Stimulated activated CD8-positive, alpha-beta memory T cell treated with anti-CD3 and anti-CD28 coated beads, Interleukin-4, amount 100 ng/mL, for 1 hour (primary cell): ENCODE data around the gene NOTO.

Experiments used
- DNase-seq, 2 donors: peaks; one replicate each; pipeline ENCODE4 v3.0.0-alpha.2; 2020; ENCODE audit warnings: low read depth in 2 of 2, low spot score in 1 of 2

Gene NOTO

DNA sequence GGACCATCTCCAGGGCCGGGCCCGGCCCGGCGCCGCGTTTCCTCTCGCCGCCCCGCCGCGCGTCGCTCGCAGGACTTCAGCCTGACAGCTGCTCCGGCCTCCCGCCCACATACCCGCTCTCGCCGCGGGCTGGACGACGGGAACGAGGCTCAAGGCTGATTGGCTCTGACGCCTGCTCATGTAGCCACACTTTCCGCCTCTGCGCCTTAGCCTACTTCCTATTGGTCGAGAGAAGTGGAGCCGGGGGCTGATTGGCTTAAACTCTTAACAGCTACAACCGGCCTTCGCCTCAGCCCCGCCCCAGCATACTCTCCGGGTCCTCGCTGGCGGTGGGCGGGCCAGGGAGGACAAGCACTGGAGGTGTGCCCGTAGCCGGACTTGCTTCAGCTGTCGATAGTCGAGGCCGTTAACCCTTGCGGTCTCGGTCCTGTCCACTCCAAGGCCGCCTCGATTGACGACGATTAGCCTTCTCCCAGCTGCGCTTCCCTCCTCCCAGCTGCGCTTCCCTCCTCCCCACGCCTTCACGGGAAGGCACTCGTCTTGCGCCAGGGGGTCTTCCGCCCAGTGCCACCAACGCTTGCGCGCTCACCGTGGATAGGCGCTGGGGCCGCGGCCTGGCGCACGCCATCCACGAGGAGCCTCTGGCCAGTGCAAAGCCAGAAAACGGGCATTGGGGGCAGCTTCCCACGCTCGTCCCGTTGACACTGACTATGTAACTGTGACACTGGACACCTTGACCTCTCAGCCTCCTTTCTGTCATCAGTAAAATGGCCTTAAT is 31.0 kb downstream of the NOTO start, which contains the start of gene PRADC1:
Gene PRADC1, minus strand, starts transcription at position 86 of the 778 bp plus-strand sequence. Its CDS starts 79 bp downstream, at position 7.
- DNase-seq, result peak; percentile 90 to 91

DNA sequence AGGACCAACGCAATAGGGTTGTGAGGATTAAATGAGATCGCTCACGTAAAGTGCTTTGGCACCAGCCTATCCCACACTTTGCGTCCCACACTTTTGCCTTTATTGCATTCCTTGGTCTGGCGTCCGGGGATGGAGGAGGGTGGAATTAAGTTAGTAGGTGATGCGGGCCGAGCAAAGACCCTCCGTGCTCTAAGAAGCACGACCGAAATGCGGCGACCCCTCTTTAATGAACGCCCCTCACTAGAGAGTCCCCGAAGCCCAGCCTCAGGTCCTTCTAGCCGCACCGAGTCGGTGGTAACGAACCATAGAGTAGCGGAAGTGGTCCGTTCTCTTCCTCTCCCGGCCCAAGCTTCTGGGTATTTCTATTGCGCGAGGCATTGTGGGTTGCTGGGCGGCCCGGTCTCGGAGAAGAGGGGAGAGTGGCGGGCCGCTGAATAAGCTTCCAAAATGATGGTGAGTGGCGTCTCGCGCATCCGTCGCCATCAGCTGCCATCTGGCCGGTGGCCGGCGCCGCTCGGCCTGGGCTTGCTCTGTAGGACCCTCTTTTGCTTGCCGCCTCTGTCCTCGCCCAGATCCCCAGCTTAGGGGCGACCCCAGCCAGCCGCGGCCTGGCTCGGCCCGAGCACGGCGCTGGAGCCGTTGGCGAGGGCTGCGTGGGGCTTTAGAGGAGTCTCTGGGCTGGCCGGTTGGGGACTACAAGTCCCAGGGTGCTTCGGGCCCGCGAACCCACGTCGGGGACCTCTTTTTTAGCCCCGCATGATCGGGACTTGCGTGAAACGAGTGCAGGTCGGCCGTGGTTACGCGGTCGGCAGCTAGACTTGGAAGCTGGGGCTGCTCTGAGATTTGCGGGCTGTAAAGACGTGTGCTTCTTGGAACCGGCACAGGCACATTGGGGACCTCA is 31.8 kb downstream of the NOTO start, which contains the start of gene CCT7:
Gene CCT7, plus strand, starts transcription at position 377 of the 901 bp plus-strand sequence. Its CDS starts 71 bp downstream, at position 448.
- DNase-seq, result peak; percentile 71 to 76

DNA sequence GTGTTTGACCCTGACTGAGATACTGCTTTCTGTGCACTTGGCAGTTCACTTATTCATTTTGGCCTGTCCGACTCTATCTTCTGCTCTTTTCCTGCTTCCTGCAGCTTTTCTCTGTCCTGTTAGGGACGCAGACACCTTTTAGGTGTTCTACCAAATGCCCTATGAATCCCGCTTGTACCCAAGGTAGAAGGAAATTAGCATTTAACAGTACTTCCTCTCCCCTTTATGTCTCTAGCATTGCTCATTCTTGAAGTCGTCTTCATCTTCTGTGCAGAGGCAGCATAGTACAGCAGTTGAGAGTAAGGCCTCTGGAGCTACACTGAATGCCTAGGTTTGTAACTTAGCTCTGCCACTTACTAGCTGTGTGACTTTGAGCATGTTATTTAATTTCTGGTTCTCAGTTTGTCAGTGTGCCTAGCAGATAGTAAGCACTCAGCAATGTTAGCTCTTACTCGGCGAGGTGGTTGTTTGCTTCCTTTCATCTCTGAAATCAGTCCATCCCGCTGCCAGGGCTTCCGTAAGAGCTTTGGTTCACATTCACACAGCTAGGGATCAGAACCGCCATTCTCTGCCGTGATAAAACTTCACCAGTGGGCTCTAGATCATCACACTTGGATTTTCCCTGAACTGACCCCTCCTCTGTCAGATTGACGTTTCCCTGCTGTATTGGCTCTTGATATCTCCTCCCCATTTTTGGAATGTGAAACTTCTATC is 33.1 kb downstream of the NOTO start:
- no peak for DNase-seq

DNA sequence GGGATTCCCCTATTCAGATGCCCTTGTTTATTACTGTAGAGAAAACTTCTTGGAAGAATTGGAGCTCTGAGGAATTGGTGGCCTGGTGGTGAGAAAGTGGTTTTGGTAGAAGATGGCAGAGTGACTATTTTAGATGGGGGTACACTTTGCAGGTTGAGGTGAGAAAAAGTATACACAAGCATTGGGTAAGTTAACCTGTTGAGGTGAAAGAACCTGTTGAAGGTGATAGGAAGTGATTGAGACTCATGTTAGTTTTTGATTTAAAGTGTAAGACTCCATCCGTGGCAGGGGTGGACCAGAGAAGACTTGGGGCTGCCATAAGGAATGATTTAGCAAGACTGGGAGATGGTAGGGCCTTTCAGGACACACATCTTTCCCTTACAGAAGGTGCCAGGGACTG is 34.8 kb downstream of the NOTO start:
- no peak for DNase-seq

DNA sequence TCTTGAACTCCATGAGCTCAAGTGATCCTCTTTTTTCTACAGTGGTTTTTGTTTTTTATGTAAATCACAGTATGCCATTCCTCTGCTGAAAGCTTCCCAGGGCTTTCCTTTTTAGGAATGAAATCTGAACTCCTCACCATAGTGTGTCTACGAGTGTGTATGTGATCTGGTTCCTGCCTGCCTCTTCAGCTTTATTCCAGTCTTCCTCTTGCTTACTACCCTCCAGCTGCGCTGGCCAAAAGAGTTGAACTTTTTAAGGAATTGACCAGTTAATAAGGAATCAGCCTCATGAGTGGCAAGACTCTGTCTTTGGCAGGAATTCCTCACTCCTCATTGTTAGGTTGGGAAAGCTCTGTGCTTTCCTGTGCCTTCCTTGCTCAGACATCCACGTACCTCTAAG is 35.8 kb downstream of the NOTO start:
- no peak for DNase-seq

DNA sequence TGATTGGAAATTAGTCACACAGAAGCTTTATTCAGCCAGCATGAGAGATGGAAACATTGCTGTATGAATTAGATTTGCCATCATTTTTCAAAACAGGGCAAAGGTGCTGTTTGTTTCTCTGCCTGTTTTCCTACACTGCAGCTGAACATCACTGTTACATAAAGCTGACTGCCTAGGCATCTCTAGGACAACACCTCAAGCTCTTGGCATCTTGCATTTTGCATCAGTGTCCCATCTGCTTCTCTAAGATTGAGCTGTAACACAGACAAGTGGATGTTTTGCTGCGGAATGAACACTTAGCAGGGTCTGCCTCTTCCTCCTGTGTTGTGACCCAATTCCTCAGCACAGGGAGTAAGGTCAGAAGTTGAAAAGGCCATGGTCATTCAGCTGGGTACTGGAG is 36.6 kb downstream of the NOTO start:
- no peak for DNase-seq

DNA sequence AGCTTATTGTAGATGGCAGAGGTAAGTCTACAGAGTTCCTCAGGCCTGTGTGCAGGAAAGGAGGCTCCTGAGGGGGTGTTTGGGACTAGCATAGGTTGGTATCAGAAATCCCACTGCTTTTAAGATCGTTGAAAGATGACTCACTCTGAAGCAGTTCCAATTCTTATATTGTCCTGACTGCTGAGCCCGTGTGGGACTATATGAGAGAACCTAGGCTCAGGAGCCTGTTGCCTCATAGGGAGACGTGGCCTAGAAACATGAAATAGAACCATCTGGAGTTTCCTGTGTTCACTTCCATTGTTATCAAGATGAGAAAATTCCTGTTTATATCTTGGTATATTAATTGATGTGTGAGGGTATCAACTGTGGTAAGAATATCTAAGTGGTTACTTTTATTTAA is 37.4 kb downstream of the NOTO start:
- no peak for DNase-seq

DNA sequence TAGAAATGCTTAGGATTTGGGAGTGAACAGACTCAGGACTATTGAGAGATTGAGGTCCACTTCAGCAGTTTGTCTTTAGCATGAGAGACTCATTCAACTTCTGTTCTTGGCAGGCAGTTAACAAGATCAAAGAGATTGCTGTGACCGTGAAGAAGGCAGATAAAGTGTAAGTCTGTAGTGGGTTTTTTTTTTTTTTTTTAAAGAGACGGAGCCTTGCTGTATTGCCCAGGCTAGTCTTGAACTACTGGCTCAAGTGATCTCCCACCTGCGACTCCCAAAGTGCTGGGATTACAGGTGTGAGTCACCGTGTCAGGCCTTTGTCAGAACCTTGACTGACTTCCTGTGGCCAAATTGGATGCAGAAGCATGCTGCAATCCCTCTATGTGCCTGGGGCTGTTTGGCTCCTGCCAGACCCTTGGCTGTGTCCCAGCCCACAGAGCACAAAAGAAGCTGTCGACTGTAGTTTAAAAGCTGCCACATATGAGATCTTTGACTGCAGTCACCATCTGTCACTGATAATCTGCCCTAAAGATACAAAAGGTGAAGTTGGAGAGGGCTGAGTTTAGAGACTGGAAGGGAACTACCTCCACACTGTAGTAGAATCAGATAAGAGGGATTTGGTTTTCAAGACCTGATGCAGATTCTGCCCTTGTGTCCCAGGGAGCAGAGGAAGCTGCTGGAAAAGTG is 41.7 kb downstream of the NOTO start:
- no peak for DNase-seq

DNA sequence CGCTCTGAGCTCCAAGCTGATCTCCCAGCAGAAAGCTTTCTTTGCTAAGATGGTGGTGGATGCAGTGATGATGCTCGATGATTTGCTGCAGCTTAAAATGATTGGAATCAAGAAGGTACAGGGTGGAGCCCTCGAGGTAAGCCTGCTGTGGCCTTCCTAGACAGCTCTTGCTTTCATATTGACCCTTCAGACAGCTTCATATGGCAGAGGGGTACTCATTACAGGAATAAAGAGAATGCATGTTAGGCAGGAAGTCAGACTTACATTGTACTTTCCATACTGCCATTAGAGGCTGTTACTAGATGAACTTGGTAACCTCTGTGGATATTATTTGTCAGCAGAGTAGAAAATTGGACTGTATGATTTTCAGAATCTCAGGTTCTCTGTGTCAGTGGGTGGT is 42.2 kb downstream of the NOTO start:
- no peak for DNase-seq

DNA sequence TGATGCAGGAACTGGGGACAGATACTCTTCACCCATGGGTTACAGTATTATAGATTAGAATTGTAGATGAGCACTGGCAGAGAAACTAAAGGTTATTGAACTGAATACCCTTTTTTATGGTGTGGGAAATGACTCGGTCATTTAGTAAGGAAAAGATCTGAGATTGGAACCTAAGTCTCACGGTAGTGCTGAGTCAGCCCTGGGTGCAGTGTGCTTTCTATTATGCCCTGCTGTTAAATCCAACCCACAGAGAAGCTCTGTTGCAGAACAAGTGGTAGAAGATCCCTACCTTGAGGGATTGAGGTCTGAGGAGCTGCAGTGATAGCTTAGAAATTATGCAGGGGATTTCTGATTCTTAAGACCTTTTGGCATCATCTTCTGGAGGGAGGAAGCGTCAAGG is 44.5 kb downstream of the NOTO start:
- DNase-seq, result no peak

DNA sequence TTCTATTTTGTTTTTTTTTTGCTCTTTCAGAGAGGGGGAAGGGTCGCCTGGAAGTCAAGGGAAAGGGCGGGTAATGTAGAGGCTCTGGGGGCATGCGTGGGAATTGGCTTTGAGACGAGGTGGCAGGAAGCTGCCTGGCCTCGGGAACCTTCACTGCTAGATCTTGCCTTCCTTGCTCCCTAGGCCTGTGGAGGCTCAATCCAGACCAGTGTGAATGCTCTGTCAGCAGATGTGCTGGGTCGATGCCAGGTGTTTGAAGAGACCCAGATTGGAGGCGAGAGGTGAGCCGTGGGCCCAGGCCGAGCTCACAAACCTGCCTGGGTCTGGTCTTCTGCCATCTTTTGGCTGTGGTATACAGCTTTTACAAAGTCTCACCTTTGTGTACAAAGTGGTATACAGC is 47.3 kb downstream of the NOTO start:
- DNase-seq, result no peak

DNA sequence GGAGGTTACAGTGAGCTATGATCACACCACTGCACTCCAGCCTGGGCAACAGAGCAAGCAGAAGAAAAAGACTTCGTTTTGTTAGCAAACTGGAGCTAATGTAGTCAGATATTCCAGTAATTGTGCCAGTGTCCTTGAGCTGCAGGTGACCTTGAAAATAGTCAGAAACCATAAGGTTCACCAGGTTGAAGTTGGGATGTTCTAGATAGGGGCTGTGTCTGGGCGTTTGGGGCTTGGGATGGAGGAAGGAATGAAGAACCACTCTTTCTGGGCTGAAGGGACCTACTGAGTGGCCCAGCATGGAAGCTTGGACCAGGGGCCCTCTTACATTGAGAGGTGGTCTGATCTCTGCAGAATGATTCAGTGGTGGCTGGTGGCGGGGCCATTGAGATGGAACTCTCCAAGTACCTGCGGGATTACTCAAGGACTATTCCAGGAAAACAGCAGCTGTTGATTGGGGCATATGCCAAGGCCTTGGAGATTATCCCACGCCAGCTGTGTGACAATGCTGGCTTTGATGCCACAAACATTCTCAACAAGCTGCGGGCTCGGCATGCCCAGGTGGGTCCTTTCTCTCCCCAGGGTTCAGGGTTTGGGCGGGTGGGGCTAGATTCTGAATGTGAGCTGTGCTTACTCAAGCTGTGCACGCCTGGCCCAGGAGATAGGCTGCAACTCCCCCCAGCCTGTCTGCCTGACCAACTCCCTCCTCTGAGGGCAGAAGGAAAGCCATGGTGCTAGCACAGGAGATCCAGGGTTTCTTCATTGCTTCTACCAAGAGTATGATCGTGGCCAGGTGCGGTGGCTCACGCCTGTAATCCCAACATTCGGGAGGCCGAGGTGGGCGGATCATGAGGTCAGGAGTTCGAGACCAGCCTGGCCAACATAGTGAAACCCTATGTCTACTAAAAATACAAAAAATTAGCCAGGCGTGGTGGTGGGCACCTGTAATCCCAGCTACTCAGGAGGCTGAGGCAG is 48.8 kb downstream of the NOTO start:
- no peak for DNase-seq

DNA sequence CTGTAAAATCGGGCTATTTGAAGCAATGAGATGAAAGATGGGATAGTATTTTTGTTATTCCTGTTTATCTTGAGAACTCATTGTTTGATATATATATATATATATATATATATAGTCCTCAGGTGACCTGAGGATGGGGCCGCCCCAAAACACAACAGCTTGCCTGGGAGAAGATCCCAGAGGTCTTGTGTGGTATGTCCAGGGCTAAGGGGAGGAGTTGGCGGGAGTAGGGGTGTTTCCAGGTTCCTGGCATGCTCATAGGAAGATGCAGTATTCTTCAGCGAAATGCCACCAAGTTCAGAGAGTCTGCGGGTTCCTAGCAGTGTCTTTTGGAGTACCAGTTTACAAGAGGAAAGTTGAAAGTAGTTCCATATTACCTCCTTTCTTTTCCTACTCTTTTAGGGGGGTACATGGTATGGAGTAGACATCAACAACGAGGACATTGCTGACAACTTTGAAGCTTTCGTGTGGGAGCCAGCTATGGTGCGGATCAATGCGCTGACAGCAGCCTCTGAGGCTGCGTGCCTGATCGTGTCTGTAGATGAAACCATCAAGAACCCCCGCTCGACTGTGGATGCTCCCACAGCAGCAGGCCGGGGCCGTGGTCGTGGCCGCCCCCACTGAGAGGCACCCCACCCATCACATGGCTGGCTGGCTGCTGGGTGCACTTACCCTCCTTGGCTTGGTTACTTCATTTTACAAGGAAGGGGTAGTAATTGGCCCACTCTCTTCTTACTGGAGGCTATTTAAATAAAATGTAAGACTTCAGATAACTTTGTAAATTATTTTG is 50.1 kb downstream of the NOTO start:
- DNase-seq, result no peak

DNA sequence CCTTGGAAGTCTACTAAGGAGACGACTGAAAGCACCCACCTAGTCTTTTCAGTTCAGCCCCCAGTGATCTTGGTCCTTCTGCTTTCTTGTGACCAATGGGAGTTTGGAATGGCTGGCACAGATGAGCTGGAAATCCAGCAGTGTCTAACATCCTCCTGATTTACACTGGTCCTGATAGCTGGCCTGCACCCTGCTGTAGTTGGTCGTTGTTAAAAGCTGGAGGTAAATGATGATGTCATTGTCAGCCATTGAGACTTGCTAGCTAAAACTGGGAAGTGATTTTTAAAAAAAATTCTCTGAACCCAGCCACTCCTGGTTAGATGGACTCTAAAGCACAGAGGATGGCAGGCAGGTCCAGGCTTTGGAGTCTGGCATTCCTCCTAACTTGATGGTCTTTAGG is 51.0 kb downstream of the NOTO start:
- no peak for DNase-seq

DNA sequence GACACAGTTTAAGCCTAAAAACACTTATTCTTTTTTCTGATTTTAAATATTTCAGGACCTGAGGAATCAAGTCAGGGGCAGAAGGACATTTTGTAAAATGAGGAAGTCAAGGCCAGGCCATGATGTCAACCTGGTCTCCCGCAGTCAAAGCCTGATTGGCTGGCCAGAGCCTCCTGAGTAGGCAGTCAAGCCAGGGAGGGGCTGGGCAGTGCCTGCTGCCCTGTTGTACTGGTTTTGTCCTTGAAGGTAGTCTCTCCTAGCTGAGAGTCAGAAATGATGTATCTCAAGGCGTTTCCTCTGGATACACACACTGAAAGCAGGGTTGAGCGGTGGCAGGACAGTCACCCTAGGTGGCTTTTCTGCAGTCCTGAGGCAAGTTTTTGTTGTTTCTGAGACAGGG is 51.5 kb downstream of the NOTO start:
- DNase-seq, result no peak

DNA sequence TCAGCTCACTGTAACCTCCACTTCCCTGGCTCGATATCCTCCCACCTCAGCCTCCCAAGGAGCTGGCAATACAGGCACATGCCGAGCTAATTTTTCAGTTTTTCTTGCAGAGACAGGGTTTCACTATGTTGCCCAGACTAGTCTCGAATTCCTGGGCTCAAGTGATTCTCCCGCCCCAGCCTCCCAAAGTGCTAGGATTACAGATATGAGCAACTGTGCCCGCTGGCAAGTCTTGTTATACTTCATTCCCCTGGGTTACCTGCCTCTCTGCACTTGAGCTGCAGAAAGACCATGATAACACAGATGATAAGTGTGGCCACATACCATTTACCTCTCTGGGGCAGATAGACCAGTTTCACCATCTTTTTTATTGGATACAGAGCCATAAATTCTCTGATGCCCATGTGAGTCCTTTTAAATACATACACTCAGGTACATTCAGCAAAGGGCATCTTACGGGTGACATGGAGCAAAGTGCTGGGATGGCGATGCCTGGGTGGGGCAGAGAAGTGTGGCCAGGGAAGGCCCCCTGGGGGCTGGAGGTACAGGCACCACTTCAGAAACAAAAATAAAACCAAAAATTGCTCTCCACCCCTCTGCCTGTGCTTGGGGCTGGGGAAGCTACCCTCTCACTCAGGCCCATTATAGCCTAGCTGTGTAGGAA is 52.1 kb downstream of the NOTO start:
- DNase-seq, result no peak

DNA sequence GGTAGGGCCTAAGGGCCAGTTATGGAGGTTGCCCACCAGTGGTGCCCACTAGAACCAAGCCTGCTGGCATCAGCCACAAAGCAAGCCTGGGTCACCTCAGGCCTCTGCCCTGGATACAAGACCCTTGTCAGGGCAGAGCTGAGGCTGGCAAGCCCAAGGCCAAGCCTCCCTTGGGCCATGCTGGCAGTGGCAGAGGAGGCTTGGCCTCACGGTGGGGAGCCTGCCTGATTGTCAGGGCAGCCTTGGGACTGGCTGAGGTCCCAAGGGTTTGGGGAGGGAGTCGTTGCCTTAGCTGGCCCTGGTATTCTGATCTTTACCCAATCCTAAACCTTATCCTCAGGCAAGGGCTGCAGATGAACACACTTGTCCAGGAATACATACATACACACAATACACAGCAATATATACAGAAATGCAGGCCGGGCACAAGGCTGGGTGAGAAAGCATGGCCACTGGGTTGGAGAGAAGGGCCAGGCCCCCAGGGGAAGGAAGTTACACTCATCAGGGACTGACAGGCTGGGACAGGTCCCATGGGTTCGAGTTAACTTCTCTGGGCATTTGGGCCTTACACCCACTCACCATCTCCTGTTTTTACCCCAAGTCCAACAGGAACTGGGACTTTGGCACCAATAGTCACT is 52.8 kb downstream of the NOTO start:
- no peak for DNase-seq
